T-helper 1 cell treated with Interleukin-12 subunit alpha and Interleukin-12 subunit beta and Interleukin-4 antibody, amounts not matched to agents 30 μg/mL and 1 μg/mL, for 36 hours (primary cell): ENCODE data around the gene CDHR4.
"Not testable (repeated sequence)": the region's sequence is repeated elsewhere in the genome, so short reads cannot be mapped to it uniquely, and the experiment has no call there.

Experiments
- H3K27ac Mint-ChIP-seq: one replicate; pipeline ENCODE4 v1.8.0; 2021; ENCODE audit warnings: mild to moderate bottlenecking, mixed read lengths
- H3K27me3 Mint-ChIP-seq: one replicate; pipeline ENCODE4 v1.8.0; 2021; ENCODE audit warnings: low read depth, mixed read lengths
- H3K36me3 Mint-ChIP-seq: one replicate; pipeline ENCODE4 v1.8.0; 2021; ENCODE audit warnings: low read depth, mixed read lengths
- H3K4me1 Mint-ChIP-seq: one replicate; pipeline ENCODE4 v1.8.0; 2021; ENCODE audit warnings: low read depth, mixed read lengths
- H3K4me3 Mint-ChIP-seq: one replicate; pipeline ENCODE4 v1.8.0; 2021; ENCODE audit warnings: mild to moderate bottlenecking, moderate library complexity, mixed read lengths
- H3K9me3 Mint-ChIP-seq: one replicate; pipeline ENCODE4 v1.8.0; 2021; ENCODE audit warnings: mixed read lengths

The CDHR4 gene

DNA sequence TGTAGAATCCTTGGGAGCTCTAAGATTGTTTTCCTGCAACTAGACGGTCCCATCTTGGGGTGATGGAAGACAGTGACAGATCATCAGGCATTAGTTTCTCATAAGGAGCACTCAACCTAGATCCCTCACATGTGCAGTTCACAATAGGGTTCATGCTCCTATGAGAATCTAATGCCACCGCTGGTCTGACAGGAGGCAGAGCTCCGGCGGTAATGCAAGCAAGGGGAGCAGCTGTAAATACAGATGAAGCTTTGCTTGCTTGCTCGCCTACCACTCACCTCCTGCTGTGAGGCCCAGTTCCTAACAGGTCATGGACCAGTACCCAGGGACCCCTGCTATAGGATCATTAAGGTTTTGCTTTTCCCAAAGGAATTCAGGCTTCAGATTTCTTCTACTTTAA is 50.8 kb downstream of the CDHR4 start:
- H3K27me3 Mint-ChIP-seq, H3K27ac Mint-ChIP-seq, H3K9me3 Mint-ChIP-seq, H3K4me1 Mint-ChIP-seq, H3K4me3 Mint-ChIP-seq: not testable (repeated sequence)
- H3K36me3 Mint-ChIP-seq: peaks cover 15% of the 10 kb centered on the region

DNA sequence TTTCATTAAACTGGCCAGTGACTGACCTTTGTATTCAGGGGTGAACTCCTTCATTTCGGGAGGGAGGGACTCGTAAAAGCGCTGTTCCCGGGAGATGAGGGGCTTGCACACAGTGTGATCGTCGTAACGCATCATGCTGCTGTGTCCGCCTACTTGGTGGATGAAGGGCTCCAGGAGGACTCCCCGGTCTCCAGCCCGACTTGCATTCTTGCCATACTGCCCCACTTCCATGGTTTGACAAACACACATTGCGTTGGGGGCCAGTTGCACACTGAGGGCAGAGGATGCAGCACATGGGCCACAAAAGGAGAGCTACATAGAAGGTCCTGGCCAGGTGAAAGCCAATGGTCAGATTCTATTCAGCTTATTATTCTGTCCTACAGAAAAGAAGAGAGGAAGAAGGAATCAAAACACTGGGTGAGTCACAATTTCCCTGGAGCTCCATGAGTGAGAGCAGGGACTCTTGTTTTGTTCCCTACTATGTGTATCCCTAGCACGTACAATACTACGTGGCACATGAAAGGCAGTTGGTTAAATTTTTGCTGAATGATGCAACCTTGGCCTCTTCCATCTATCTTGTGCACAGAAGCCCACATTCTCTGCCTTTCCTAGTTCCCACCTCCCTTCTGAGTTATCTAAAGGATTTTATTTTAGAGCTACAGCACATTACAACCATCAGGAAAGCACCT is 51.7 kb downstream of the CDHR4 start:
- H3K4me1 Mint-ChIP-seq: peaks cover 3% of the 10 kb centered on the region
- H3K27ac Mint-ChIP-seq: no peak overlapping the region
- no peaks in the 10 kb centered on the region for H3K27me3 Mint-ChIP-seq
- H3K4me3 Mint-ChIP-seq: no peak overlapping the region
- no peaks in the 10 kb centered on the region for H3K9me3 Mint-ChIP-seq
- peaks cover 15% of the 10 kb centered on the region for H3K36me3 Mint-ChIP-seq

DNA sequence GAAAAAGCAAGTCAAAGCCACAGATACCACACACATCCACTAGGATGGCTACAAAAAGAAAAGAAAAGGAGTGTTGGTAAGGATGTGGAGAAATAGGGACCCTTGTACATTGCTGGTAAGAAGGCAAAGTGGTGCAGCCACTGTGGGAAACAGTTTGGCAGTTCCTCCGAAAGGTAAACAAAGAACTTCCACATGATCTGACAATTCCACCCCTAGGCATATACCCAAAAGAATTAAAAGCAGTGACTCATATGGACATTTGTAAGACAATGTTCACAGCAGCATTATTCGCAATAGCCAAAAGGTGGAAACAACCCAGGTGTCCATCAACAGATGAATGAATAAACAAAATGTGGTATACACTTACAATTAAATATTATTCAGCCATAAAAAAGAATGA is 53.7 kb downstream of the CDHR4 start:
- no peaks in the 10 kb centered on the region for H3K27me3 Mint-ChIP-seq
- H3K9me3 Mint-ChIP-seq: no peaks in the 10 kb centered on the region
- H3K36me3 Mint-ChIP-seq: peaks cover 15% of the 10 kb centered on the region

More for the DNA sequence above, 53.7 kb downstream of the CDHR4 start:
- Mint-ChIP-seq H3K4me1 (peaks cover 3% of the 10 kb centered on the region), H3K27ac (no peak overlapping the region), H3K4me3 (no peak overlapping the region)
